GDM1 (cell line): ENCODE data around the gene IGSF23.
"Not testable (repeated sequence)": the region's sequence is repeated elsewhere in the genome, so short reads cannot be mapped to it uniquely, and the experiment has no call there.

Experiments used
- DNase-seq: peaks from one replicate; lab custom pipeline; 2025; lab: John Stamatoyannopoulos, UW

IGSF23 gene

DNA sequence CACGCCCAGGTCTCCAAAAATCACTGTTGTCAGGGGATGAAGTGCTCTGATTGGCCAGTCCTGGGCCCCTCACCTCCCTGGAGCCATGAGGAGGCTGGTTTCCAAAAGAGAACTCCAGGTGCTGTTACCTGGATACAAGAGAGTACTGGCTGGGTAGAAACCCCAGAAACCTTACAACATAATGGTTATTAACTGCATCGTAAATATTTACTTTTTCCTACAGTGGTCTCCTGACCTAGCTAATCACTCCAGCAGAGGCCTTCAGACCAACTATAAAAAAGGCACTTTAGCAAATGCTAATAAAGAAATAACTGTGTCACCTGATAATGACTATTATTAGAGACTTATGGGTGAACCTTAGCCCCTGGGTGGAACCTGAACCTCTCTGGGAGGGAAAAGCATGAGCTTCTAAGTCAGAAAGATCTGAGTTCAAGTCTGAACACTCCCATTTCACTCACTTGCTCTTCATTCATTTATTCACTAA is 1.5 kb upstream of the IGSF23 start:
- no peak for DNase-seq

GRCh38 chr19:44614313-44614712 is 950 bp downstream of the IGSF23 start:
- no peak for DNase-seq

DNA sequence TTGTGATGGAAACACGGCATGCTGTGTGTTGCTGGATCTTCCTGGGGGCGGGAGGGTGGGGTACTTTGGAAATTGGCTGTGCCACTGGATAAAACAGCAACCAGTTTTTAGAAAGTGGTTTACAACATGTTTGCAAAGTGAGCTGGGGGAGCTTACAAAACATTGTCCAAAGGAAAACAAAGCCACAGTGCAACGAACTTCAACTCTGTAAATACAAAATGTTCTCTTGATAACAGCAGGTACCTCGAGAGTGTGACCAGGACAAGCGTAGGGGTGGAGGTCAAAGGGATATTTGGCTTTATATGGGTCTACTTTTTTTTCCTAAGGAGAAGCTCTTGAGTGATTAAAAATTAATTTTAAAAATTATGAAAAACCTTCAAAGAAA is 2.5 kb downstream of the IGSF23 start:
- no peak for DNase-seq

- no peak for DNase-seq
Observed at GRCh38 chr19:44617110-44617880, 3.9 kb downstream of the IGSF23 start.

- DNase-seq: no peak
Observed at GRCh38 chr19:44618640-44619357, 5.4 kb downstream of the IGSF23 start.

GRCh38 chr19:44620667-44621066 is 7.3 kb downstream of the IGSF23 start:
- DNase-seq: no peak

- DNase-seq: no peak
Observed at GRCh38 chr19:44621367-44621766, 8.0 kb downstream of the IGSF23 start.

GRCh38 chr19:44623080-44623479 is 9.7 kb downstream of the IGSF23 start:
- DNase-seq: peak; percentile 63

DNA sequence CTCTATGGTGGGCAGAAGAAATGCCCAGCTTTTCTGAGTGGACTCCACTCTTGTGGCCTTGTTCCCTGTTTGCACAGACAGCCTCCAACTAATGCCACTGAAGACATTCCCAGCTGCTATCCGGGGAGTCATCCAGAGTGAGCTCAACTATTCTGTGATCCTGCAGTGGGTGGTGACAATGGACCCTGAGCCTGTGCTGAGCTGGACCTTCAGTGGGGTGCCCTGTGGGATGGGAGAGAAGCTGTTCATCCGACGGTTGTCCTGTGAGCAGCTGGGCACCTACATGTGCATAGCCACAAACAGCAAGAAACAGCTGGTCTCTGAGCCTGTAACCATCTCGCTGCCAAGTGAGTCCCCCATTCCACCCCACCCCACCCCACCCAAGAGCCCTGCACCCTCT is 10.3 kb downstream of the IGSF23 start:
- no peak for DNase-seq

DNA sequence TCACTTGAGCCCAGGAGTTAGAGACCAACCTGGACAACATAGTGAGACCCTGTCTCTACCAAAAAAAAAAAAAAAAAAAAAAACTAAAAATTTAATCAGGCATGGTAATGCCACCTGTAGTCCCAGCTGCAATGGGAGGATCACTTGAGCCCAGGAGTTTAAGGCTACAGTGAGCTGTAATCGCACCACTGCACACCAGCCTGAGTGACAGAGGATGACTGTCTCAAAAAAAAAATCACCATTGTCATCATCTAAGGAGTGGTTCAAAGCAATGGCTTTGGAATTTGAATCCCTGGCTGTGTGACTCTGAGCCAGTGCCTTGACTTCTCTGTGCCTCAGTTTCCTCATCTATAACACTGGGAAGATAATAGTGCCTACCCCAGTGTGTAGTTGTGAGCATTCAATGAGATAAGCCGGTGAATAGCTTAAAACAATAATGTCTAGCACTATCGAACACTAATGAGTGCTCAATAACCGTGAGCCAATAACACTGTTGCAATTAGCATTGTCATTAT is 11.5 kb downstream of the IGSF23 start:
- DNase-seq: no peak

GRCh38 chr19:44625637-44626036 is 12.3 kb downstream of the IGSF23 start:
- not testable (repeated sequence) for DNase-seq

DNA sequence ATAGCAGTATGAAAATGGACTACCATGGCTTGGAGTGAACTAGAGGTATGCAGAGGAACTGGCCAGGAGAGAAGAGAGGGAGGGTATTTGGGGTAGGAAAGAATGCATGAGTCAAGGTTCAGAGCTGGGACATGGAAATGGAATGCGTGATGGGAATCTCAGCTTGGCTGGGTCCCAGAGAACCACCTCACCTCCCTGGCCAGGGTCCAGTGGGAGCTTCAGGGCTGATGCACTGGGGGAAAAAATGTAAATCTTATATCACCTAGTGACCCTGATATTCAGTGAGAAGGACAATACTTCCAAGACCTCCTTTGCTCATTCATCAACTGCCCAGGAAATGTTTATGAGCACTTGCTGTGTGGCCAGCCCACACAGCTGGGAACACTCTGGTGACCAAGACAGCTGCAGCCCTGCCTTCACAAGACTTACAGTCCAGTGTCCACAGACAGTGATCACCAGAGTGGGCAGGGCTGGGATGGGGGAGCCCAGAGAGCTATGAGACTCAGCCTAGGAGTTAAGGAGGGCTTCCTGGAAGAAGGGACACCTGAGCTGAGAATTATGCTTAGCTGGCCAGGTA is 12.8 kb downstream of the IGSF23 start:
- no peak for DNase-seq

GRCh38 chr19:44627631-44628030 is 14.3 kb downstream of the IGSF23 start:
- no peak for DNase-seq

DNA sequence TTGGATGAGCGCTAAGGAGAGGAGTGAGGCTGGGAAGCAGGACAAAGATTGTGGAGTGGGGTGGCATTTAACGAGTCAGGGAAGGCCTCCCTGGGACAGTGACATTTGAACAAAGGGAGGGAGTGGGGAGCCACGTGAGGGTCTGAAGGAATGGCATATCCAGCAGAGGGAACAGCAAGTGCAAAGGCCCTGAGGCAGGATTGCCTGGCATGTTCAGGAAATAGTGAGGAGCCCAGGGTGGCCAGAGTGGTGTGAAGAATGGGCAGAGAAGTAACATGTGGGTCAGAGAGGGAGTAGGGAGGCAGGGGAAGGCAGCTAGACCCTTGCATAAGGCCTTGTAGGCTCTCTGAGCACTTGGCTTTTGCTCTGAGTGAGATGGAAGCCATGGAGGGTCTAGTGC is 15.4 kb downstream of the IGSF23 start:
- DNase-seq: no peak

DNA sequence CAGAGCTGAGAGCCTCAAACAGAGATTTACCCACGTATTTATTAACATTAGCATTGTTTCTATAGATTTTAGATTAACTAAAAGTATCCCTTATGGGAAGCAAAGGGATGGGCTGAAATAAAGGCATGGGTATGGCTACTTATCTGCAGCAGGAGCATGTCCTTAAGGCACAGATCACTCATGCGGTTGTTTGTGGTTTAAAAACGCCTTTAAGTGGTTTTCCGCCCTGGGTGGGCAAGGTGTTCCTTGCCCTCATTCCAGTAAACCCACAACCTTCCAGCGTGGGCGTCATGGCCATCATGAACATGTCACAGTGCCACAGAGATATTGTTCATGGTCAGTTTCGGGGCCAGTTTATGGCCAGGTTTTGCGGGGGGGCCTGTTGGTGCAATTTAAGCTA is 18.2 kb downstream of the IGSF23 start:
- DNase-seq: not testable (repeated sequence)

- DNase-seq: not testable (repeated sequence)
Observed at GRCh38 chr19:44634058-44634457, 20.7 kb downstream of the IGSF23 start.

DNA sequence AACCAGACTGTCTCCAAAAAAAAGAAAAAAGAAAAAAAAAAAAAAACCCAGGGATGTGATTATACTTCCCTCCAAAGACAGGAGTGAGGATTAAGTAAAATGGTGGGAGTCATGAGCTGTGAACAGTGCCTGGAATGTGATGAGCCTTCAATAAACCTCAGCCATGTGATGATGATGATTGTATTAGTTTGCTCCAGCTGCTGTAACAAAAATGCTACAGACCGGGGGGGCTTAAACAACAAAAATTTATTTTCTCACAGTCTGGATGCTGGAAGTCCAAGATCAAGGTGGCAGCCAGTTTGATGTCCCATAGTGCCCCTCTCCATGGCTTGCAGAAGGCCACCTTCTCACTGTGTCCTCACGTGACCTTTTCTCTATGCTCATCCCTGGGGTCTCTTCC is 21.4 kb downstream of the IGSF23 start:
- DNase-seq: no peak

DNA sequence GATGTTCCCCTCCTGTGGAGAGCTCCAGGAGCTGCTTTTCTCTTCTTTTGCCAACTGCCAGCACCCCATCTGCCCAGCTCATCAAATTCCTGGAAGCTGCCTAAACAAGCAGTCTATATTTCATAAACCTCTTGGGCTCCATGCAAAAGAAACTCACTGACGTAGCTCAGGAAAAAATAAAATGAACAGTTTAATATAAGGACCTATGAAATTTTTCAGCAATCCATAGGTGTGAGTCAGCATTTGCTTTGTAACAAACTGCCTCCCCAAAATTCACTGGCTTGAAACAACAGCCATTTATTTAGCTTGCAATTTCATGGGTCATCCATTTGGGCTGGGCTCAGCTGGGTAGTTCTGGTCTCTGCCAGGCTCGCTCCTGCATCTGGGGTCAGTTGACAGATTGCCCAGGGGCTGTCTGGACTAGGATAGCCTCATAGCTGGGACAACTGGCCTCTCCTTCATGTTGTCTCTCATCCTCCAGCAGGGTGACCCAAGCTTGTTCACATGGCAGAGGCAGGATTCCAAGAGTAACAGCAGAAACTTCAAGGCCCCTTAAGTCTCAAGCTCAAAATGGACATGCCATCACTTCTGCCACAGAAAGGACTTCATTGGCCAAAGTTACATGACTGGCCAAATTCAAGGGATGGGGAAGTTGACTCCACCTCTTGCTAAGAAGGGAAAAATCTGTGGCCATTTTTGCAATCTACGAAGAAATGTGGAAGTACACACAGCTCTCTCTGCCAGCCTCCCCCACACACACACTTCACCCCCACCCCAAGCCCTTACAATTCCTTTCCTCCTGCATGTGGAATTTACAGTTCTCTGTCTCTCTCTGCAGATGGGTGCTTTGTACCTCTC is 22.4 kb downstream of the IGSF23 start:
- DNase-seq: peak; percentile 38

DNA sequence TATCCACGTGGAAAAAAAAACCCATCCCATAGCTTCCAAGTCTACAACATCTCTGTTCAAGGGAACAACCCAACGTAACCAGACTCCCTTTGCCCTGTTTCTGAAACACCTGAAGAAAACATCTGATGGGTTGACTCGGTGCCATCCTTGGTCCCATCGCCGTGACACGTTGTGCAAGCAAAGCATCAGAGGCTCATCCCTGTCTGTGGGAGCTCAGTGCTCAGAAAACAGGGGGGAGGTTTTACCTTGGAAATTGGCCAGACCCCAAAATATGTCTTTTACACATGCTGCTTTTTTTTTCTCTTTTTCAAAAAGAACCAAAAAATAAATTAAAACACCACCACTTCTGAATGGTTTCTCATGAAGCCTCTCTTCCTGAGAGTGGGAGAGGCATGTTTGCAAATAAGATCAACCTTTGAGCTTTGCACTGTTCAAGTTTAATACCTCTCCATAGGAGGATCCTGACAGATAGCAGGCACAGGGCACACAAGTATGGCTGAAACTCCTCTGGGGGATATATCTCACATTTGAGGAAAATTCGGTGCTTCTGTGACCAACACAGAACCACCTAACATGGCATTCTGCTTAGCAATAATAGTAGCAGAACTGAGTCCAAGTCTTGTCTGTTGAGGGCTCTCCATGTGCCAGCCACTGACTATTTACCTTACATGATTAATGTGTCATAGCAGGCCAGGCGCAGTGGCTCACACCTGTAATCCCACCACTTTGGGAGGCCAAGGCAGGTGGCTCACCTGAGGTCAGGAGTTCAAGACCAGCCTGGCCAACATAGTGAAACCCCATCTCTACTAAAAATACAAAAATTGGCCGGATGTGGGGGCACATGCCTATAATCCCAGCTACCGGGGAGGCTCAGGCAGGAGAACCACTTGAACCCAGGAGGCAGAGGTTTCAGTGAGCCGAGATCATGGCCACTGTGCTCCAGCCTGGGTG is 23.4 kb downstream of the IGSF23 start:
- no peak for DNase-seq

GRCh38 chr19:44637390-44637764 is 24.0 kb downstream of the IGSF23 start:
- no peak for DNase-seq

- no peak for DNase-seq
Observed at GRCh38 chr19:44640518-44640917, 27.2 kb downstream of the IGSF23 start.
